ENCODE results near the gene USP48.

DNA sequence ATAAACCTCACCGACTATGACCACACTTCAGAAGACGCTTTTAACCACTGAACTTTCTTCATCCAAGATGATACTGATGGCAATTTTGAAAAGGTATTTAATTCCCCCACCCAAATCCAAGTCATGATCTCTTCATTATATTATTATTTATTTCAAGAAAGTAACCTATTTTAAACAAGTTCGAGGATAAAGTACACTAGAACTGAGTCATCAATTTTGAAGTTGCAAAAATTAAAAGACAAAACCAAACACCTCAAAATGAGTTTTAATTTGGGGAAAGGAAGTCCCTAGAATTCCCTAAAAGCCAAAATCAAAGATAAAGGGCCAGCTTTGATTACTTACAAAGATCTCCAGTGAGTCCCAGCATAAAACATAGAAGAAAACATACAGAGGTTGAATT lies 58.4 kb downstream of the USP48 start:
- TF ChIP-seq, protein P1, sequence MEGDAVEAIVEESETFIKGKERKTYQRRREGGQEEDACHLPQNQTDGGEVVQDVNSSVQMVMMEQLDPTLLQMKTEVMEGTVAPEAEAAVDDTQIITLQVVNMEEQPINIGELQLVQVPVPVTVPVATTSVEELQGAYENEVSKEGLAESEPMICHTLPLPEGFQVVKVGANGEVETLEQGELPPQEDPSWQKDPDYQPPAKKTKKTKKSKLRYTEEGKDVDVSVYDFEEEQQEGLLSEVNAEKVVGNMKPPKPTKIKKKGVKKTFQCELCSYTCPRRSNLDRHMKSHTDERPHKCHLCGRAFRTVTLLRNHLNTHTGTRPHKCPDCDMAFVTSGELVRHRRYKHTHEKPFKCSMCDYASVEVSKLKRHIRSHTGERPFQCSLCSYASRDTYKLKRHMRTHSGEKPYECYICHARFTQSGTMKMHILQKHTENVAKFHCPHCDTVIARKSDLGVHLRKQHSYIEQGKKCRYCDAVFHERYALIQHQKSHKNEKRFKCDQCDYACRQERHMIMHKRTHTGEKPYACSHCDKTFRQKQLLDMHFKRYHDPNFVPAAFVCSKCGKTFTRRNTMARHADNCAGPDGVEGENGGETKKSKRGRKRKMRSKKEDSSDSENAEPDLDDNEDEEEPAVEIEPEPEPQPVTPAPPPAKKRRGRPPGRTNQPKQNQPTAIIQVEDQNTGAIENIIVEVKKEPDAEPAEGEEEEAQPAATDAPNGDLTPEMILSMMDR (IDR thresholded peaks at IDR 0.05) = no peak
- no peak for TF ChIP-seq POLR2A (IDR thresholded peaks at IDR 0.05)

Data from breast epithelium (tissue), 3 donors.